NCI-H2081 treated with DMSO at 0.1 percent for 48 hours (cell line): ENCODE results near the gene SH3BP5L.

Experiments used
- DNase-seq: peaks from one replicate; lab custom pipeline; 2025; lab: John Stamatoyannopoulos, UW

SH3BP5L gene

GRCh38 chr1:248776991-248777390 is 48.7 kb downstream of the SH3BP5L start:
- no peak for DNase-seq

GRCh38 chr1:248775441-248775840 is 50.3 kb downstream of the SH3BP5L start:
- DNase-seq = no peak
